IPS-NIHi7 (cell line): Measurements from ENCODE around the gene SMG7.
"Not testable (repeated sequence)": the region's sequence is repeated elsewhere in the genome, so short reads cannot be mapped to it uniquely, and the experiment has no call there.

ENCODE experiments used
- DNase-seq: peaks from one replicate; pipeline ENCODE4 v3.0.0; 2012; ENCODE audit warnings: mixed read lengths; ENCODE audit errors: extremely low spot score

SMG7 gene

GRCh38 chr1:183472488-183473216 lies at the start of gene SMG7:
Gene SMG7, plus strand, starts transcription at chr1:183472499. Its CDS starts 122 bp downstream, at chr1:183472621.
- peak; percentile 44 for DNase-seq

- no peak for DNase-seq
These were observed 48.8 kb upstream of the SMG7 start for GRCh38 chr1:183423541-183423940.

- no peak for DNase-seq
These were observed 47.6 kb upstream of the SMG7 start for GRCh38 chr1:183424691-183425090.

GRCh38 chr1:183427591-183427990 lies 44.7 kb upstream of the SMG7 start:
- not testable (repeated sequence) for DNase-seq

- no peak for DNase-seq
These were observed 40.3 kb upstream of the SMG7 start for GRCh38 chr1:183431840-183432547.

GRCh38 chr1:183432548-183432875 lies 39.8 kb upstream of the SMG7 start:
- no peak for DNase-seq

- no peak for DNase-seq
These were observed 38.6 kb upstream of the SMG7 start for GRCh38 chr1:183433703-183434102.

- DNase-seq = no peak
These were observed 36.8 kb upstream of the SMG7 start for GRCh38 chr1:183435497-183435896.

- DNase-seq = no peak
These were observed 34.2 kb upstream of the SMG7 start for GRCh38 chr1:183438060-183438459.

GRCh38 chr1:183443011-183443410 lies 29.3 kb upstream of the SMG7 start:
- no peak for DNase-seq

GRCh38 chr1:183443466-183443865 lies 28.8 kb upstream of the SMG7 start:
- no peak for DNase-seq

- DNase-seq = peak; percentile 43
These were observed 28.1 kb upstream of the SMG7 start for GRCh38 chr1:183444243-183444642.

GRCh38 chr1:183449223-183449770 lies 23.0 kb upstream of the SMG7 start:
- no peak for DNase-seq

GRCh38 chr1:183450093-183450492 lies 22.2 kb upstream of the SMG7 start:
- no peak for DNase-seq

- DNase-seq = no peak
These were observed 17.9 kb upstream of the SMG7 start for GRCh38 chr1:183454377-183454776.

- no peak for DNase-seq
These were observed 15.5 kb upstream of the SMG7 start for GRCh38 chr1:183456826-183457225.

- DNase-seq = no peak
These were observed 14.8 kb upstream of the SMG7 start for GRCh38 chr1:183457449-183457848.

- DNase-seq = no peak
These were observed 11.7 kb upstream of the SMG7 start for GRCh38 chr1:183460596-183460995.

GRCh38 chr1:183461350-183461749 lies 10.9 kb upstream of the SMG7 start:
- DNase-seq = peak; percentile 34

GRCh38 chr1:183463566-183463965 lies 8.7 kb upstream of the SMG7 start:
- no peak for DNase-seq

GRCh38 chr1:183466781-183467180 lies 5.5 kb upstream of the SMG7 start:
- no peak for DNase-seq

- no peak for DNase-seq
These were observed 4.6 kb upstream of the SMG7 start for GRCh38 chr1:183467687-183468086.
